Measurements from ENCODE around the gene CXCR3. TPM values are rescaled to one million over a fixed set of nuclear protein-coding genes. Genes with fewer than 3 reads are reported as not detected.
"Not testable (repeated sequence)": the region's sequence is repeated elsewhere in the genome, so short reads cannot be mapped to it uniquely, and the experiment has no call there.

Gene CXCR3
- total and polyA plus RNA-seq, 12 donors, result 0.20 to 1.6 (median 0.39) TPM; not detected in 4

DNA sequence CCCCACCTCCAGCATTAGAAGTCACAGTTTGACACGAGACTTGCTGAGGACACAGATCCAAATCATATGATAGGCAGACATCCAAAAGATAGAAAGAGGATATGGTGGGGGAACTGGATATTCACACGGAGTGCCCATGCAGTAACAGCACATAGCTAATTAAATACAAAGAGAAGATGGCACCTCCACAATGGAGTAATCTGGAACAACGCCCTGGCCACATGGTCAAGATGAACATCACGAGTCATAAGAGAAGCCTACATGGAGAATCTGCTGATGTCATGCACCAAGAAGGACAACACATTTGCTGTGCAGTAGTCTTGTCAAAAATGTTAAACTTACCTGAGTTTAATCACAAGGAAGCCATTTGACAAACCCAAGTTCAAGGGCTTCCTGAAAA lies 39.0 kb upstream of the CXCR3 start:
- no peak overlapping the region for H3K4me3 ChIP-seq
- no peak overlapping the region for H3K27ac ChIP-seq
- H3K36me3 ChIP-seq (replicated peaks in 1 of 2), result no peaks in the 10 kb centered on the region
- no peak for DNase-seq
- no peaks in the 10 kb centered on the region for H3K9me3 ChIP-seq (replicated peaks in 1 of 3)
- H3K4me1 ChIP-seq (replicated peaks in 1 of 2), result no peaks in the 10 kb centered on the region
- 70 to 90% (median 81%) methylated on average over 4 of the region's 4 CpGs for WGBS, 4 donors
- intact Hi-C loops (cut with DNase I), result no loop called here
- no peaks in the 10 kb centered on the region for H3K27me3 ChIP-seq
- TF ChIP-seq POLR2A (IDR thresholded peaks at IDR 0.05) (no peak), CTCF (IDR thresholded peaks at IDR 0.05) (no peak)

DNA sequence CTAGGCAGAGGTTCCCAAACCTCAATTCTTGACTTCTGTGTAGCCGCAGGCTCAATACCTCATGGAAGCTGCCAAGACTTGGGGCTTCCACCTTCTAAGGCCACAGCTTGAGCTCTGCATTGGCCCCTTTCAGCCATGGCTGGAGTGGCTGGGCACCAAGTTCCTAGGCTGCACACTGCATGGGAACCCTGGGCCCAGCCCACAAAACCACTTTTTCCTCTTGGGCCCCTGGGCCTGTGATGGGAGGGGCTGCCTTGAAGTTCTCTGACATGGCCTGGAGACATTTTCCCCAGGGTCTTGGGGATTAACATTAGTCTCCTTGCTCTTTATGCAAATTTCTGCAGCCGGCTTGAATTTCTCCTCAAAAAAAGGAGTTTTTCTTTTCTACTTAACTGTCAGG lies 35.0 kb upstream of the CXCR3 start:
- Histone ChIP-seq H3K4me1 (replicated peaks in 1 of 2) (no peaks in the 10 kb centered on the region), H3K36me3 (replicated peaks in 1 of 2) (no peaks in the 10 kb centered on the region), H3K9me3 (replicated peaks in 1 of 3) (no peaks in the 10 kb centered on the region), H3K27me3 (no peaks in the 10 kb centered on the region), H3K4me3 (no peak overlapping the region), H3K27ac (no peak overlapping the region)
- no peak for DNase-seq
- 73 to 89% (median 89%) methylated on average over 1 to 2 of the region's 2 CpGs for WGBS, 4 donors
- intact Hi-C loops (cut with DNase I), result no loop called here
- TF ChIP-seq POLR2A (IDR thresholded peaks at IDR 0.05) (no peak), CTCF (IDR thresholded peaks at IDR 0.05) (no peak)

GRCh38 chrX:71652405-71652804 lies 34.1 kb upstream of the CXCR3 start:
- peak; percentile 36 to 69 (median 53) for DNase-seq
- WGBS, 4 donors, result 36 to 50% (median 41%) methylated on average over 2 of the region's 2 CpGs
- H3K9me3 ChIP-seq (replicated peaks in 1 of 3), result no peaks in the 10 kb centered on the region
- TF ChIP-seq CTCF (IDR thresholded peaks at IDR 0.05) (peak; percentile 47 to 67 (median 56)), POLR2A (IDR thresholded peaks at IDR 0.05) (no peak)
- H3K27me3 ChIP-seq, result peaks cover under 1% of the 10 kb centered on the region
- H3K4me3 ChIP-seq, result no peak overlapping the region
- intact Hi-C loops (cut with DNase I), result no loop called here
- H3K4me1 ChIP-seq (replicated peaks in 1 of 2), result no peaks in the 10 kb centered on the region
- no peaks in the 10 kb centered on the region for H3K36me3 ChIP-seq (replicated peaks in 1 of 2)
- H3K27ac ChIP-seq, result no peak overlapping the region

- H3K4me3 ChIP-seq, result no peak overlapping the region
- no peaks in the 10 kb centered on the region for H3K36me3 ChIP-seq (replicated peaks in 1 of 2)
- TF ChIP-seq POLR2A (IDR thresholded peaks at IDR 0.05) (no peak), CTCF (IDR thresholded peaks at IDR 0.05) (peak in 2 of 6 experiments; percentile 18 to 38)
- peaks cover 4% of the 10 kb centered on the region for H3K27me3 ChIP-seq
- DNase-seq, result peak in 1 of 7 donors; percentile 24
- no peak overlapping the region for H3K27ac ChIP-seq
- intact Hi-C loops (cut with DNase I), result no loop called here
- no peaks in the 10 kb centered on the region for H3K4me1 ChIP-seq (replicated peaks in 1 of 2)
- 53 to 66% (median 59%) methylated on average over 4 of the region's 4 CpGs; no CpG with 5 or more reads in 1 of the 4 donors for WGBS, 4 donors
- H3K9me3 ChIP-seq (replicated peaks in 1 of 3), result no peaks in the 10 kb centered on the region
These were observed 32.1 kb upstream of the CXCR3 start for GRCh38 chrX:71650333-71650969.

GRCh38 chrX:71644406-71644805 lies 26.1 kb upstream of the CXCR3 start:
- H3K27ac ChIP-seq; intact Hi-C loops (cut with DNase I); H3K9me3 ChIP-seq (replicated peaks in 1 of 3); H3K4me1 ChIP-seq (replicated peaks in 1 of 2); H3K4me3 ChIP-seq; H3K36me3 ChIP-seq (replicated peaks in 1 of 2); H3K27me3 ChIP-seq; DNase-seq: not testable (repeated sequence)
- 76 to 91% (median 87%) methylated on average over 4 to 6 of the region's 6 CpGs for WGBS, 4 donors

Measured in adrenal gland (tissue), 12 donors.